Left ventricle myocardium inferior (tissue), 1 donor: ENCODE data around the gene PRR33. TPM values are rescaled to one million over a fixed set of nuclear protein-coding genes. Genes with fewer than 3 reads are reported as not detected.

Experiments used
- DNase-seq: peaks from one replicate; pipeline ENCODE4 v3.0.0-alpha.2; 2020
- H3K27ac ChIP-seq: fragments of 200-600 bp; replicated peaks from 2 replicates; pipeline ENCODE4 v1.8.0; 2021
- H3K27me3 ChIP-seq: fragments of 200-600 bp; 2 replicates; pipeline ENCODE4 v1.8.0; 2021; ENCODE audit warnings: low read depth
- H3K36me3 ChIP-seq: fragments of 200-600 bp; 2 replicates; pipeline ENCODE4 v1.8.0; 2021
- H3K4me1 ChIP-seq: fragments of 200-600 bp; 2 replicates; pipeline ENCODE4 v1.8.0; 2021
- H3K4me3 ChIP-seq: fragments of 200-600 bp; 2 replicates; pipeline ENCODE4 v1.8.0; 2021; ENCODE audit warnings: mild to moderate bottlenecking, moderate library complexity
- H3K9me3 ChIP-seq: fragments of 200-600 bp; replicated peaks from 2 replicates; pipeline ENCODE4 v1.8.0; 2021
- CTCF ChIP-seq: fragments of 200-600 bp; IDR thresholded peaks from 2 replicates; pipeline ENCODE4 v1.8.0; 2021; ENCODE audit warnings: antibody characterized with exemption, mild to moderate bottlenecking, borderline replicate concordance
- intact Hi-C: fragments of 100-400 bp; cut with micrococcal nuclease; formaldehyde crosslinking; loops from one replicate; pipeline ENCODE4 v1.11.0; 2022
- total RNA-seq: library from RNA; stranded (reverse); fragmentation: NEBNext Ultra II Directional; extraction: Animal tissue kit (Norgen Biotek cat#: 25700); gene quantifications from one replicate; pipeline ENCODE4 v1.2.1, GENCODE V29; 2021
- donor health status: DM: no; HTN: yes; CAD: no; lungs with severe emphysema.

Gene PRR33
- total RNA-seq, 1 donor from 2014 or later, result 2.4 TPM

- no peak overlapping the region for H3K4me3 ChIP-seq
- H3K27me3 ChIP-seq, result no peaks in the 10 kb centered on the region
- no peaks in the 10 kb centered on the region for H3K36me3 ChIP-seq
- TF ChIP-seq CTCF, result no peak
- no peaks in the 10 kb centered on the region for H3K9me3 ChIP-seq
- peak; percentile 11 for DNase-seq
- H3K27ac ChIP-seq, result no peak overlapping the region
- peaks cover 18% of the 10 kb centered on the region for H3K4me1 ChIP-seq
- intact Hi-C loops, result no loop called here
Observed at GRCh38 chr11:1936781-1937615, 45.3 kb upstream of the PRR33 start.

- Histone ChIP-seq H3K9me3 (no peaks in the 10 kb centered on the region), H3K4me3 (no peak overlapping the region), H3K27ac (no peak overlapping the region), H3K36me3 (no peaks in the 10 kb centered on the region), H3K27me3 (no peaks in the 10 kb centered on the region), H3K4me1 (peaks cover 26% of the 10 kb centered on the region)
- TF ChIP-seq CTCF, result no peak
- DNase-seq, result peak; percentile 10
- intact Hi-C loops, result no loop called here
Observed at GRCh38 chr11:1936072-1936780, 44.5 kb upstream of the PRR33 start.

GRCh38 chr11:1935156-1936071, 43.7 kb upstream of the PRR33 start:
- peaks cover 33% of the 10 kb centered on the region for H3K4me1 ChIP-seq
- no peak for TF ChIP-seq CTCF
- H3K27me3 ChIP-seq, result no peaks in the 10 kb centered on the region
- DNase-seq, result peak; percentile 11
- H3K4me3 ChIP-seq, result no peak overlapping the region
- intact Hi-C loops, result no loop called here
- no peaks in the 10 kb centered on the region for H3K36me3 ChIP-seq
- H3K9me3 ChIP-seq, result no peaks in the 10 kb centered on the region
- no peak overlapping the region for H3K27ac ChIP-seq

- Histone ChIP-seq H3K4me1 (peaks cover 36% of the 10 kb centered on the region), H3K9me3 (no peaks in the 10 kb centered on the region), H3K36me3 (no peaks in the 10 kb centered on the region), H3K4me3 (no peak overlapping the region), H3K27me3 (no peaks in the 10 kb centered on the region), H3K27ac (no peak overlapping the region)
- no peak for DNase-seq
- intact Hi-C loops, result no loop called here
- no peak for TF ChIP-seq CTCF
Observed at GRCh38 chr11:1934335-1935155, 42.9 kb upstream of the PRR33 start.
